CD14-positive monocyte (primary cell): ENCODE results near the gene ESRRA. TPM values are rescaled to one million over a fixed set of nuclear protein-coding genes. Genes with fewer than 3 reads are reported as not detected.

ENCODE experiments used
- DNase-seq, 3 donors: peaks; one replicate each; pipeline ENCODE4 v3.0.0-alpha.2; 2011 to 2022
- H2AFZ ChIP-seq: 2 replicates; pipeline ENCODE4 v1.6.0; 2012; ENCODE audit warnings: mild to moderate bottlenecking, low read depth, low read length, inconsistent platforms; ENCODE audit not compliant: insufficient read depth, poor library complexity, severe bottlenecking
- H3K27ac ChIP-seq, 2 donors: 1 replicate in 1 of 2; 2 replicates in 1 of 2; pipeline ENCODE4 v1.5.1; 2012 to 2013; ENCODE audit warnings: low read length in 2 of 2, control low read depth in 1 of 2, inconsistent platforms in 1 of 2, low read depth in 1 of 2, mild to moderate bottlenecking in 1 of 2
- H3K27me3 ChIP-seq, 2 donors: one replicate each; pipeline versions ENCODE4 v1.6.0 to v1.6.1; 2011 to 2013; ENCODE audit warnings: low read length in 2 of 2; ENCODE audit not compliant: control insufficient read depth in 2 of 2, insufficient read depth in 2 of 2
- H3K36me3 ChIP-seq, 2 donors: replicated peaks in 1 of 2; 1 replicate in 1 of 2; 2 replicates in 1 of 2; pipeline versions ENCODE4 v1.5.1 to v1.6.1; 2012 to 2013; ENCODE audit warnings: low read length in 2 of 2, control low read depth in 1 of 2, inconsistent platforms in 1 of 2, mild to moderate bottlenecking in 1 of 2; ENCODE audit not compliant: insufficient read depth in 2 of 2, control insufficient read depth in 1 of 2
- H3K4me1 ChIP-seq, 2 donors: 1 replicate in 1 of 2; 2 replicates in 1 of 2; pipeline versions ENCODE4 v1.5.1 to v1.6.1; 2012 to 2013; ENCODE audit warnings: low read length in 2 of 2, control low read depth in 1 of 2, inconsistent platforms in 1 of 2, mild to moderate bottlenecking in 1 of 2, moderate library complexity in 1 of 2; ENCODE audit not compliant: insufficient read depth in 2 of 2, control insufficient read depth in 1 of 2
- H3K4me2 ChIP-seq: replicated peaks from 2 replicates; pipeline ENCODE3; 2012; ENCODE audit warnings: low read length, moderate library complexity, mild to moderate bottlenecking; ENCODE audit not compliant: poor library complexity, severe bottlenecking; ENCODE audit errors: extremely low read depth
- H3K4me3 ChIP-seq, 3 experiments: fragments of 200-600 bp in 1 of 3; sonication (generic) in 1 of 3; replicated peaks in 1 of 3; 1 replicate in 2 of 3; 2 replicates in 1 of 3; pipeline ENCODE4 v1.5.1; 2011 to 2013; ENCODE audit warnings: low read length in 3 of 3, mild to moderate bottlenecking in 3 of 3, control low read depth in 2 of 3, low read depth in 2 of 3, inconsistent platforms in 1 of 3, moderate library complexity in 1 of 3
- H3K79me2 ChIP-seq: 2 replicates; pipeline ENCODE4 v1.6.0; 2012; ENCODE audit warnings: mild to moderate bottlenecking, control low read depth, inconsistent platforms, low read length, moderate library complexity; ENCODE audit not compliant: insufficient read depth
- H3K9ac ChIP-seq: 2 replicates; pipeline ENCODE4 v1.6.0; 2017; ENCODE audit warnings: low read length, mild to moderate bottlenecking; ENCODE audit not compliant: insufficient read depth, poor library complexity, severe bottlenecking
- H3K9me3 ChIP-seq, 2 donors: replicated peaks in 1 of 2; 1 replicate in 1 of 2; 2 replicates in 1 of 2; pipeline versions ENCODE4 v1.5.1 to v1.6.1; 2012 to 2013; ENCODE audit warnings: low read length in 2 of 2, control low read depth in 1 of 2; ENCODE audit not compliant: control insufficient read depth in 1 of 2, insufficient read depth in 1 of 2
- H4K20me1 ChIP-seq: 2 replicates; pipeline ENCODE4 v1.6.0; 2012; ENCODE audit warnings: mild to moderate bottlenecking, low read length, control low read depth, moderate library complexity; ENCODE audit not compliant: insufficient read depth
- H3K27ac Mint-ChIP-seq, 7 donors: one replicate each; pipeline ENCODE4 v1.8.0; 2020; ENCODE audit warnings: mild to moderate bottlenecking in 7 of 7, mixed read lengths in 7 of 7, moderate library complexity in 6 of 7, inconsistent platforms in 2 of 7
- H3K27me3 Mint-ChIP-seq, 3 donors: one replicate each; pipeline ENCODE4 v1.8.0; 2021 to 2022; ENCODE audit warnings: low read depth in 3 of 3, mild to moderate bottlenecking in 3 of 3, mixed read lengths in 3 of 3, moderate library complexity in 3 of 3, inconsistent platforms in 1 of 3
- H3K36me3 Mint-ChIP-seq, 2 donors: one replicate each; pipeline ENCODE4 v1.8.0; 2020; ENCODE audit warnings: mixed read lengths in 2 of 2, inconsistent platforms in 1 of 2, mild to moderate bottlenecking in 1 of 2
- H3K4me1 Mint-ChIP-seq: one replicate; pipeline ENCODE4 v1.8.0; 2020; ENCODE audit warnings: mild to moderate bottlenecking, mixed read lengths
- H3K4me3 Mint-ChIP-seq, 2 donors: one replicate each; pipeline ENCODE4 v1.8.0; 2020; ENCODE audit warnings: mild to moderate bottlenecking in 2 of 2, mixed read lengths in 2 of 2, moderate library complexity in 1 of 2
- H3K9me3 Mint-ChIP-seq, 7 donors: one replicate each; pipeline ENCODE4 v1.8.0; 2020 to 2022; ENCODE audit warnings: mixed read lengths in 7 of 7, mild to moderate bottlenecking in 6 of 7, moderate library complexity in 6 of 7, inconsistent platforms in 2 of 7
- WGBS: methylation state at CpG from one replicate; pipeline ENCODE4 v1.1.5; 2013; ENCODE audit warnings: missing lambda C conversion rate; ENCODE audit not compliant: insufficient coverage; 5-methylcytosine and 5-hydroxymethylcytosine counted together
- intact Hi-C, 2 donors: fragments of 100-400 bp; cut with micrococcal nuclease; formaldehyde crosslinking; loops; one replicate each; pipeline versions ENCODE4 v1.15.0 to v1.15.1; 2023
- polyA plus RNA-seq, 3 donors: library from polyadenylated mRNA; depleted of rRNA in 1 of 3; unstranded in 2 of 3; stranded (reverse) in 1 of 3; fragments of 300-500 nt in 2 of 3; fragments of >200 nt in 1 of 3; fragmentation: Illumina TruSeq in 2 of 3; gene quantifications; 1 replicate in 2 of 3; 2 replicates in 1 of 3; pipeline ENCODE4 v1.2.3, GENCODE V29; 2012 to 2021
- TF ChIP-seq, protein P1 (sequence below): fragments of 200-600 bp; IDR thresholded peaks from one replicate; pipeline ENCODE4 v1.8.0; 2022; ENCODE audit warnings: antibody characterized with exemption, mild to moderate bottlenecking

The ESRRA gene
- polyA plus RNA-seq, 3 donors, result 15.3 to 45.7 (median 18.3) TPM

DNA sequence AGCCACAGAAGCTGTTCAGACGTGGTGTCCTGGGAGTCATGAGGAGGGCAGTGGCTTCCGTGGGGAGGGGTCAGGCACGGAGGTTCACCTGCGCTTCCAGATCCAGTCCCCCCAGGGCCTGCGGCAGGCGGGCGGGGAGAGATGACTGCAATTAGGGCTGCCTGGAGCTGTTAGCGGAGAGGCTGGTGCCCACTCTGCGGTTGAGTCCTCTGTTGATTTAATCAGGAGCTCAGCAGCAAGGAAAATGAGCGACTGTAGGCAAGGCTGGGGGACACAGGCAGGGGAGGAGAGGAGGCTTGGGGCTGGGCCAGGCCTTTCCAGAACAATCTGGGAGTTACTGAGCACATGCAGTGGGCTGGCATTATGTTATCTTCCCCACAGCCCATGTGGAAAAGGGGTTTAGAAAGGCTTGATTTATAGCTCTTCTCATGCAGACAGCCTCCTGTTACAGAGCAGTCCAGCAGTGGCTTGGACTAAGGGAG lies 40.9 kb upstream of the ESRRA start:
- H3K4me2 ChIP-seq, result no peak overlapping the region
- intact Hi-C loops, result no loop called here
- Mint-ChIP-seq H3K9me3 (peaks cover 0 to 3% (median 0%) of the 10 kb centered on the region in 7 donors), H3K36me3 (peaks cover 48 to 68% of the 10 kb centered on the region in 2 donors), H3K4me3 (no peak overlapping the region), H3K27me3 (no peaks in the 10 kb centered on the region), H3K4me1 (peaks cover 19% of the 10 kb centered on the region), H3K27ac (peak overlapping the region in 1 of 7 donors; percentile 79)
- no peak overlapping the region for H3K4me3 ChIP-seq
- H3K27me3 ChIP-seq, result no peaks in the 10 kb centered on the region
- H2AFZ ChIP-seq, result no peak overlapping the region
- H3K27ac ChIP-seq, result no peak overlapping the region
- TF ChIP-seq, protein P1, sequence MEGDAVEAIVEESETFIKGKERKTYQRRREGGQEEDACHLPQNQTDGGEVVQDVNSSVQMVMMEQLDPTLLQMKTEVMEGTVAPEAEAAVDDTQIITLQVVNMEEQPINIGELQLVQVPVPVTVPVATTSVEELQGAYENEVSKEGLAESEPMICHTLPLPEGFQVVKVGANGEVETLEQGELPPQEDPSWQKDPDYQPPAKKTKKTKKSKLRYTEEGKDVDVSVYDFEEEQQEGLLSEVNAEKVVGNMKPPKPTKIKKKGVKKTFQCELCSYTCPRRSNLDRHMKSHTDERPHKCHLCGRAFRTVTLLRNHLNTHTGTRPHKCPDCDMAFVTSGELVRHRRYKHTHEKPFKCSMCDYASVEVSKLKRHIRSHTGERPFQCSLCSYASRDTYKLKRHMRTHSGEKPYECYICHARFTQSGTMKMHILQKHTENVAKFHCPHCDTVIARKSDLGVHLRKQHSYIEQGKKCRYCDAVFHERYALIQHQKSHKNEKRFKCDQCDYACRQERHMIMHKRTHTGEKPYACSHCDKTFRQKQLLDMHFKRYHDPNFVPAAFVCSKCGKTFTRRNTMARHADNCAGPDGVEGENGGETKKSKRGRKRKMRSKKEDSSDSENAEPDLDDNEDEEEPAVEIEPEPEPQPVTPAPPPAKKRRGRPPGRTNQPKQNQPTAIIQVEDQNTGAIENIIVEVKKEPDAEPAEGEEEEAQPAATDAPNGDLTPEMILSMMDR, result no peak
- H3K4me1 ChIP-seq, result peaks cover 21 to 24% of the 10 kb centered on the region in 2 donors
- no peak overlapping the region for H3K9ac ChIP-seq
- no peak for DNase-seq
- H3K79me2 ChIP-seq, result no peaks in the 10 kb centered on the region
- peaks cover 69 to 72% of the 10 kb centered on the region in 2 donors for H3K36me3 ChIP-seq
- no peaks in the 10 kb centered on the region for H3K9me3 ChIP-seq
- WGBS, result 100% methylated on average over 5 of the region's 10 CpGs
- H4K20me1 ChIP-seq, result peaks cover 7% of the 10 kb centered on the region

DNA sequence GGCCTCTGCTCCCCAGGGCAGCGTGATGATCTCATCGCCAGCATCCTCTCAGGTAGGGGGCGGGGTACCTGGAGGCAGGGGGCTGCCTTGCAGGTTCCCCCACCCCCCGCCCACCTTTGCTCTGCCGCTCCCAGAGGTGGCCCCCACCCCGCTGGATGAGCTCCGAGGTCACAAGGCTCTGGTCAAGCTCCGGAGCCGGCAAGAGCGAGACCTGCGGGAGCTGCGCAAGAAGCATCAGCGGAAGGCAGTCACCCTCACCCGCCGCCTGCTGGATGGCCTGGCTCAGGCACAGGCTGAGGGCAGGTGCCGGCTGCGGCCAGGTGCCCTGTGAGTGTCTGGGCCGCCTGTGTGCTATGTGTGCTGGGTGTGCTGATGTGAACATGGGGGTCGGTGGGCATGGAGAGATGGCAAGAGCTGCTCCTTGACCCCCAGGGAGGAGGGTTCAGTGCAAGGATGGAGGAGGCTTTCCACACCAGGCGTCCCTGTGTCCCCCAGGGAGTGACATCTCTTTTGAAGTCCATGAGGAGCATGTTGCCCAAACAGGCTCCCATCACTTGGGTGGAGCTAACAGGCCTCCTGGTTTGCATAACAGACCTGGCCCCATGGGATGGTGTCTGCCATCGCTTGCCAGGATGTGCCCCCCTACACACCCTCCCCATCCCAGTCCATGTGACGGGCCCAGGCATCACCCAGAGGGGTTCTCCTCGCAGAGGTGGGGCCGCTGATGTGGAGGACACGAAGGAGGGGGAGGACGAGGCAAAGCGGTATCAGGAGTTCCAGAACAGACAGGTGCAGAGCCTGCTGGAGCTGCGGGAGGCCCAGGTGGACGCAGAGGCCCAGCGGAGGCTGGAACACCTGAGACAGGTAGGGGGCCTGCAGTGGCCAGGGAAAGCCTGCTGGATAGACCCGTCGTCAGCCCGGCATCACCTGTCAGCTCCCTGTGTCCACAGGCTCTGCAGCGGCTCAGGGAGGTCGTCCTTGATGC lies 39.9 kb upstream of the ESRRA start:
- no peak overlapping the region for H3K4me2 ChIP-seq
- intact Hi-C loops, result loop anchor here in 1 of 2 donors (5.0 kb wide), 1 partner anchor 37 kb away; the partner anchor contains the start of gene CATSPERZ
- peak overlapping the region in 1 of 7 donors; percentile 71 for H3K27ac Mint-ChIP-seq

More for the DNA sequence above, 39.9 kb upstream of the ESRRA start:
- no peak for DNase-seq
- H2AFZ ChIP-seq, result no peak overlapping the region
- H3K9me3 ChIP-seq, result no peaks in the 10 kb centered on the region
- no peaks in the 10 kb centered on the region for H3K27me3 ChIP-seq
- TF ChIP-seq, protein P1, result no peak
- no peak overlapping the region for H3K4me3 ChIP-seq
- H3K27me3 Mint-ChIP-seq, result no peaks in the 10 kb centered on the region
- no peaks in the 10 kb centered on the region for H3K79me2 ChIP-seq
- H3K4me1 Mint-ChIP-seq, result peaks cover 22% of the 10 kb centered on the region
- no peaks in the 10 kb centered on the region for H3K9me3 Mint-ChIP-seq
- H3K9ac ChIP-seq, result no peak overlapping the region
- 94% methylated on average over 26 of the region's 35 CpGs for WGBS
- H3K4me3 Mint-ChIP-seq, result no peak overlapping the region
- peaks cover 39 to 58% of the 10 kb centered on the region in 2 donors for H3K36me3 Mint-ChIP-seq
- no peaks in the 10 kb centered on the region for H4K20me1 ChIP-seq
- peaks cover 59 to 62% of the 10 kb centered on the region in 2 donors for H3K36me3 ChIP-seq
- H3K27ac ChIP-seq, result no peak overlapping the region
- peaks cover 21 to 24% of the 10 kb centered on the region in 2 donors for H3K4me1 ChIP-seq
